Panc1 (cell line): ENCODE measurements around the gene ORC2.

ENCODE experiments used
- CTCF ChIP-seq: fragments of 450-650 bp; IDR thresholded peaks from 2 replicates; pipeline ENCODE4 v1.5.1; 2017; ENCODE audit warnings: mild to moderate bottlenecking
- POLR2AphosphoS5 ChIP-seq: IDR thresholded peaks from 2 replicates; pipeline ENCODE4 v1.6.1; 2012; ENCODE audit warnings: mild to moderate bottlenecking, low read depth, low read length, moderate library complexity
- TCF7L2 ChIP-seq: IDR thresholded peaks from 2 replicates; pipeline ENCODE4 v1.6.1; 2011; ENCODE audit warnings: mild to moderate bottlenecking, low read depth, low read length, inconsistent platforms

GRCh38 chr2:200877443-200877842, 86.0 kb downstream of the ORC2 start:
- TF ChIP-seq CTCF: no peak
- TF ChIP-seq POLR2AphosphoS5: no peak
- no peak for TF ChIP-seq TCF7L2
